Stimulated activated CD4-positive, alpha-beta T cell treated with anti-CD3 and anti-CD28 coated beads, Interleukin-12 subunit alpha, Interleukin-12 subunit beta, amount 100 ng/mL, for 24 hours (primary cell): ENCODE data around the gene HMCES.
"Not testable (repeated sequence)": the region's sequence is repeated elsewhere in the genome, so short reads cannot be mapped to it uniquely, and the experiment has no call there.

Experiments
- DNase-seq, 2 experiments: peaks; one replicate each; pipeline ENCODE4 v3.0.0-alpha.2; 2020; ENCODE audit warnings: low read depth in 2 of 2

Gene HMCES

DNA sequence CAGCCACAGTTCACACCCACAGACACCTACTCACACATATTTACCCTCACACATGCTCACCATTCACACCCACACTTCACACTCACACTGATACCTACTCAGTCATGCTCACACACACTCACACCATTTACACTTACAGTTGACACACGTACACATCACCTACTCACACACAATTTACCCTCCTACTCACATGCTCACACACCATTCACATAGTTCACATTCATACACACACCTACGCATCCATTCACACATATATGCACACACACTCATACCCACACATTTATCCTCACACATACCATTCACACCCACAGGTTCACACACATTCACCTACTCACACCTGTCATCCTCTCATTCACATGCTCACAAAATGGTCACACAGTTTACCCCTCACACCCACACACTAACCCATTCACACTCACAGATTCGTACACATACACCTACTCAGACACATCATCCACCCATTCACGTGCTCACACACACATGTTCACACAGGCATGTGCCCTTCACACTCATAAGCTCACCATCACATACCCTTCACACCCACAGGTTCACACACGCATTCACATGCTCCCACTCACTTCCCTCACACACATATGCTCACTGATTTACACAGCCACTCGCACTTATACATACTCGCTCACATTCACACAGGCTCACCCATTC lies 42.3 kb downstream of the HMCES start:
- no peak for DNase-seq

DNA sequence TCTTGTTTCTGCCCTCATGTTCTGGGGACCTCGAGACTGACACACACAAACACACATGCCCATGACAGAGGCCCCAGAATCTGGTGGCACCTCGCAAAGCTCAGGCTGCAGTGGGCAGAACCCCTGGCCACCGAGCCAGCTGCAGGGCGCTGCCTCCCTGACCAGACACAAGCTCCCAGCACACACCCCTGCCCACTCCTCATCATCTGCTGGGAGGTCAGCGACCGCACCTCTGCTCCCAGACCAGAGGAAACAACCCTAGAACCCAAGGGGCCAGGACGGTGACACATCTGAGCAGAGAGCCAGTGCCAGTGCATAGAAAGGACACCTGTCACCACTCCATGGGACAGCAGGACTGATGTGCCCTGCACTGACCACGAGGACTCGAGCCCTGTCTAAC lies 43.2 kb downstream of the HMCES start:
- no peak for DNase-seq

DNA sequence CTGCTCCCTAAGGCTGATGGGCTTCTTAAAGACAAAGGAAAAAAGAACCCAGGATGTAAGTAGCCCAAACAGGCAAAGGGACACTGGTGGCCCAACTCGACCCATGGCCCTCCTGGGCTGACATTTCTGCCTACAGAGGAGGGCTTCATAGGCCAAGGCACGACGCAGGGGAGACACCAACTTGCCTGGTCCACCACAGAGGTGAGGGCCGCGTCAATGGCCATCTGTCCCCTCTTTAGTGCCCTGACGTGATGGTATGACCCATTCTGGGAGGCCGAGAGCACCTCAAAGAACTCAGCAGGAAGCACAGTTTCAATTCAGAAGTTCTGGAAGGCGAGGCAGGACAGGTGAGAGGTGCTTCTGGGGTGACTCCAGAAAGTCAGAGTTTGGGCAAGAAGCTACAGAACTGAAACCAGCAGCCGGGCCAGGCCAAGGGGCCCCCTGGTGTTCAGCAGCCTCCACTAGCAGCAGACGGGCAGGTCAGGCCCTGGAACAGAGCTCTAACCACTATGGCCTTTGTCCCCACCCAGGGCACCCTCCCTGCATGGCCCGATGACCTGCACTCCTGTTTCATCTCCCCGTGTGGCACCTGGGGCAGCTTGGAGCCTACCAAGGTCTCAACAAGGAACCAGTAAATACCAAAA lies 45.1 kb downstream of the HMCES start:
- no peak for DNase-seq

DNA sequence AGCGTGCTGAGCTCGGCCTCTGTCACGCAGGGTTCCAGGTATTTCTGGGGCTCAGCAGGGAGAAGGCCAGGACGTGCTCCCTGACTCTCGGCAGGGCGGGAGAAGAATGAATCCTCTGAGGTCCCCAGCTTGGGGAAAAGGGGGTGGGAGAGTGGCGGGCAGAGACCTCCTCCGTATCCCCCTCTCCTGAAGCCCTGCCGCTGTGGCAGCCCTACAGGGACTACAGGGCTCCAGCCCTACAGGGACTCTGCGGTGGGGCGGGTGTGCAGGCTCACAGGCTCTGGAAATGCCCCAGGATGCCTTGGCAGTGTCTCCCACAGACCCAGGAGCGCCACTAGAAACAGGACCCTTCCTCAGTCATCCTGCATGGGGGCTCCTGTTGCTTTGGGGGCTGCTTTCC lies 46.2 kb downstream of the HMCES start:
- DNase-seq, result no peak

DNA sequence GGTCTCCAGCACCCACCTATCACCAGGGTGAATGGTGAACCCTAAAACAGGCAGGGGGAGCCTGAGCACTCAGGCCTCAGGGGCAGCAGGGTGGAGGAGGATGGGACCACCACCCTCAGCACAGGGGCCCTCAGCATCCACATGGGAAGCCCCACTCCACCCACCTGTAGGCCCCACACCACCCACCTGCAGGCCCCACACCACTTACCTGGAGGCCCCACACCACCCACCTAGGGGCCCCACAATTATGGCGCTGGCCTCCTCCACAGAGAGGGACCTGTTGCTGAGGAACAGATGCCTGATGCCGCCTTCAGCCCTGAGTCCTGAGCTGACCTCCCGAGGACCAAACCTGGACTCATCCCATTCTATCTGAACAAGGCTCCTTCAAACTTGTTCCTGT lies 46.7 kb downstream of the HMCES start:
- no peak for DNase-seq

DNA sequence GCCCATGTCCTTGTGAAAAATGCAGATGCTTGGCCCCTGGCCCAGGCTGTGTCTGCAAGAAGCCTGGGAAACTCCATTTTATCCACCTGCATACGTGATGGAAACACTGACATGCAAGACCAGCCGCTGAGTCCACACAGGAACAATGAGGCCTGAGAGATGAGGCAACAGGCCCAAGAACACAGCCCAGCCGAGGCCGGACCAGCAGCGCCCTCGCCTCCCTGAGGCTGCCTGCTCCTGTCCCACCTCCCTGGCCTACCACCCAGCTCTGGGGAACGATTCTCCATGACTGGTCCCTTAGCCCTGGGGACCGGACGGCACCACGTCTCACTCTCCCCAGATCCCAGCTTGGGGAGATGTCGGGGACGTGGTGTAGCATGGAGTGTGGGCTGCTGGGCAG lies 47.5 kb downstream of the HMCES start:
- no peak for DNase-seq

DNA sequence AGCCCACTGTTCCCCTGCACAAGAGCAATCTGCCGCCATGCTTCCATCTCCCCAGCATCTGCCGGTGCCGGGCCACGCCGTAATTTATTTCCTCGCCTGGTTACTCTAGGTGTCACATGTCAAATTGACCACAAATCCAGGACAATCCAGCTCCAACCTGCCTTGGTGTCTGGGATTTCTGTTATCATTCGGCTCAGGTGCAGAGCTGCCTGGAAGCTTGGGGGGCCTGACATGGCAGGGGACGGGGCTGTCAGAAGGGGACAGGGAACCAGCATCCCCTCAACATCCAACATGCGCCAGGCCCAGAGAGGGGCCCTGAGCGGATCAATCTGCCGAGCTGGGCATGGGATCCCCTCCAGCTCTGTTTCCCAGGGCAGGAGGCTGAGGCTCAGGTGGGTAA lies 47.9 kb downstream of the HMCES start:
- DNase-seq, result no peak

DNA sequence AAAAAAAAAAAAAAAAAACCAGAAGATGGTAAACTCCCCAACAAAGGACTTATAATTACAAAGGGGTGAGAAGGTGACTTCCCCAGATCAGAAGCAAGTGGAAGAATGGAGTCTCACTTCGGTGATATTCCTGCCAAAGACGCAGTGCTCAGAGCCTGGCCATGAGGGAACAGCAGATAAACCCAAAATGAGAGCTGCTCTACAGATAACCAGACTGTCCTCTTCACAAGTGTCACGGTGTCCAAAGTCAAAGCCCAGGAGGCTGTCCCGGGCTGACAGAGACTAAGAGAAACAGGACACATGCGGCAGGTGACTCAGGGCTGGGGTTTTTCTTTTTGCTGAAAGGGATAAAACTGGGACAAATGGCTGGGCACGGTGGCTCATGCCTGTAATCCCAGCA lies 48.8 kb downstream of the HMCES start:
- no peak for DNase-seq

DNA sequence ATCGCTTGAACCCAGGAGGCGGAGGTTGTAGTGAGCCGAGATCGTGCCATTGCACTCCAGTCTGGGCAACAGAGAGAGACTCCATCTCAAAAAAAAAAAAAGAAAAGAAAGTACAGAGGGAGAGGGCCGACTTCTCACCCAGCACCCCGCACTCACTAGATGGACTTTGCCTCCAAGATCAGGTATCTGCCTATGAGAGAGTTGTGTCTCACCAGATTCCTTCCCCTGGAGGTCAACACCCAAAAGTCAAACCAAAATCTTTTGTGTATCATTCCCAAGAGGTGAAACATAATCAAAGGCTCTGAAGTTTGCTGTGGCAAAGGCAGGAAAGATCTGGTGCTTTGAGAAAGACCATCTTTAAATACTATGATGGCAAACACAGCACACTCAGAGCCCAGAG lies 51.2 kb downstream of the HMCES start:
- no peak for DNase-seq

DNA sequence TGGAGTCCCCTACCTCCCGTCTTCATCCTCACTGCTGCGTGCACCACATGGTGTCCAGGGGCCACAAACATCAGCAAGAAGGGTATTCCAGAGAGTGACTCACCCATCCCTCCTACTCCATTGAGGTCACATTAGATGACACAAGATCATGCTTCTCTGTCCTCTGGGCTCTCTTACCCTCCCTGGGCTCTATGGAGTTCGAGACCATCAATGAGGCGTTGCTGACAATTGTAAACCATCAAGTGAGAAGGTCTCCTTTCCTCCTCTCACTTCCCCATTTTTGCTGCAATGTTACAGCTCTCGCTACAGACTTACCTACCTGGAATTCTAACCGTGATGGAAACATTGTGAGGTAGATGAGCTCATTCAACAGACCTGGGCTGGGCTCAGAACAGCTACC lies 51.7 kb downstream of the HMCES start:
- no peak for DNase-seq

DNA sequence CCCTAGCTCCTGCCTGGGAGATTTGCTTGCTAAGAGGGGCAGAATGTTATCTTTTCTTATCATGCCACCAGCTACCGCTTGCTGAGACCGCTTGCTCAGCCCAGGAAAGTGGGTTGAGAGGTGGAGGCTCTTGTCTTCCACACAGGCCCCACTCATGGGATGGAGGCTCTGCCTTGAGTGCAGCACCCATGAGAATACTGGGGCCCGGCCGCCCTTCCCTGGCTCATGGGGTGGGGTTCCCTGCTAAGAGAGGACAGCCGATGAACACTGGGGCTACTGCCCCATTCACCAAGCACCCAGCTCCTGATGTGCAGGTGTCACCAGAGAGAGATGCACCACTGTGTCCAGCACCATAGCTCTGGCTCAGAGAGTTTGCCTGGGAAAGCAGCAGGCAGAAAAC lies 55.2 kb downstream of the HMCES start:
- no peak for DNase-seq

DNA sequence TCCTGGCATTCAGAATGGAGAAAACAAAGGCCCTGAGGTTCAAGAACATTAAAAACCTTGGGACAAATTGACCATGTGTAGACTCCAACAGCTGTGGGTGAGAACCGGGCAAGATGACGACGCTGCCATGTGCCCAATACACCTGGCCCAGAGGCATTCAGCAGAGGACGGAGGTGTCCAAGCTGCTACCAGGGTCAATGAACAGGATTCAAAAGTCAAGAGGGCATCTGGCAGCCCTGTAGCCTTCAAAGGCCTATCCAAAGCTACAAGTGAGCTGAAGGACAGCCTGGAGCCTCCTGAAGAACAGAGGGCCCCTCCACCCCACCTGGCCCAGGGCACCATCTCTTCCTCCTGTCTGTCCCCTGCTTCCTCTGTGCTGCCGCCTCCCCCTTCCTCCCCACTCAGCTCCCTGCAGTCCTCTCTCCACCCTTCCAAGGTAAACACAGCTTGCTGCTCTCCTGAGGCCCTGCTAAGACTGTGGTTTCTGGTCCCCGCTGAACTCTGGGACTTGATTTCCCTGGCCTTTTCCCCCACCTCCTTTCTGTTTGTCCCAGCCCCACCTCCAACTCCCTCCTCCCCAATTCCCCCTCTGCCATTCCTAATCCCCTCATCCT lies 57.5 kb downstream of the HMCES start:
- no peak for DNase-seq

DNA sequence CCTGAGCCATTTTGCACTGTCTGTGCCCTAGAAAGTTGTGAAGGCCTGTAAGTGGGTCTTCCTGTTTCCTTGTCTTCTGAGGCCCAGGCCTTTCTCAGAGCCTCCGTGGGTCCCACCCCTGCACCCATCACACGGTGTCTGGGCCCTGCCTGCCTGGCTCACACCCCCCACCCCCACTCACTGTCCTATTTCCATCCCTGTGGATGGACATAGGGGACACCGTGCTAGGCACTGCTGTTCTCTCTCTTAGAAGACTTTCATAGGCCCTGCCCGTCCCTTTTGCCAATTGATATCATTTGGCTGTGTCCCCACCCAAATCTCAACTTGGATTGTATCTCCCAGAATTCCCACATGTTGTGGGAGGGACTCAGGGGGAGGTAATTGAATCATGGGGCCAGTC lies 59.0 kb downstream of the HMCES start:
- DNase-seq, result not testable (repeated sequence)

DNA sequence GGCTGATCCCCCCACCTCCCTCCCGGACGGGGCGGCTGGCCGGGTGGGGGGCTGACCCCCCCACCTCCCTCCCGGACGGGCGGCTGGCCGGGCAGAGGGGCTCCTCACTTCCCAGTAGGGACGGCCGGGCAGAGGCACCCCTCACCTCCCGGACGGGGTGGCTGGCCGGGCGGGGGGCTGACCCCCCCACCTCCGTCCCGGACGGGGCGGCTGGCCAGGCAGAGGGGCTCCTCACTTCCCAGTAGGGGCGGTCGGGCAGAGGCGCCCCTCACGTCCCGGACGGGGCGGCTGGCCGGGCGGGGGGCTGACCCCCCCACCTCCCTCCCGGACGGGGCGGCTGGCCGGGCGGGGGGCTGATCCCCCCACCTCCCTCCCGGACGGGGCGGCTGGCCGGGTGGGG lies 60.5 kb downstream of the HMCES start:
- not testable (repeated sequence) for DNase-seq

DNA sequence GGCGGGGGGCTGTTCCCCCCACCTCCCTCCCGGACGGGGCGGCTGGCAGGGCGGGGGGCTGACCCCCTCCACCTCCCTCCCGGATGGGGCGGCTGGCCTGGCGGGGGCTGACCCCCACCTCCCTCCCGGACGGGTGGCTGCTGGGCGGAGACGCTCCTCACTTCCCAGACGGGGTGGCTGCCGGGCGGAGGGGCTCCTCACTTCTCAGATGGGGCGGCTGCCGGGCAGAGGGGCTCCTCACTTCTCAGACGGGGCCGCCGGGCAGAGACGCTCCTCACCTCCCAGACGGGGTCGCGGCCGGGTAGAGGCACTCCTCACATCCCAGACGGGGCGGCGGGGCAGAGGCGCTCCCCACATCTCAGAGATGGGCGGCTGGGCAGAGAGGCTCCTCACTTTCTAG lies 61.2 kb downstream of the HMCES start:
- DNase-seq, result not testable (repeated sequence)

DNA sequence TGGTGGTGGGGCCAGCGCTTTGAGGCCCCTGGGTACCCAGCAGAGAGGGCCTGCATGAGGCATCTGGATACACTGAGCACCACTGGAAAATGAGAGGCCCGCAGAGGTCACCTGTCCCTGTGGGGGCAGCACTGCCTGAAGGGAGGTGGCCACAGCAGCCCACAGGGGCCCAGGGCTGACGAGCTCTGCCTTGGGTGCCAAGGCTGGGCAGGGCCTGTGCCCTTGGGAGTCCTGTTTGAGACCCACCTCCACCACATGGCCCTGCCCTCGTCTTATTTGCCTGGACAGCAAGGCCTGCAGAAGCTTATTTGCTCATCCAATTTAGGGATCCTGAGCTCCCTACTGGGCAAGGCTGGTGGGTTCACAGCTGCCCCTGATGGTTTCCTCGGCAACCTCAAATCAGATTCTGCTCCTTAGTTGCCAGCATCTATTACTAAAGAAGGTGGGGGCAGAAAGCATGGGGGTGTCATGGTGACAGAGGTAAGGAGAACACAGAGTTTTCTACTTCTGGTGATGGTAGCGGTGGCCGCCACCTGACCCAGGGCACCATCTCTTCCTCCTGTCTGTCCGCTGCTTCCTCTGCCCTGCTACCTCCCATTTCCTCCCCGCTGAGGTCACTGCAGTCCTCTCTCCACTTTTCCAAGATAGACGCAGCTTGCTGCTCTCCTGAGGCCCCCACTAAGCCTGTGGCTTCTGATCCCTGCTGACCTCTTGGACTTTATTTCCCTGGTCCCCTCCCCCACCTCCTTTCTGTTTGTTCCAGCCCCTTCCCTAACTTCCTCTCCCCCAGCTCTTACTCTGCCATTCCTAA lies 62.9 kb downstream of the HMCES start:
- DNase-seq, result no peak

DNA sequence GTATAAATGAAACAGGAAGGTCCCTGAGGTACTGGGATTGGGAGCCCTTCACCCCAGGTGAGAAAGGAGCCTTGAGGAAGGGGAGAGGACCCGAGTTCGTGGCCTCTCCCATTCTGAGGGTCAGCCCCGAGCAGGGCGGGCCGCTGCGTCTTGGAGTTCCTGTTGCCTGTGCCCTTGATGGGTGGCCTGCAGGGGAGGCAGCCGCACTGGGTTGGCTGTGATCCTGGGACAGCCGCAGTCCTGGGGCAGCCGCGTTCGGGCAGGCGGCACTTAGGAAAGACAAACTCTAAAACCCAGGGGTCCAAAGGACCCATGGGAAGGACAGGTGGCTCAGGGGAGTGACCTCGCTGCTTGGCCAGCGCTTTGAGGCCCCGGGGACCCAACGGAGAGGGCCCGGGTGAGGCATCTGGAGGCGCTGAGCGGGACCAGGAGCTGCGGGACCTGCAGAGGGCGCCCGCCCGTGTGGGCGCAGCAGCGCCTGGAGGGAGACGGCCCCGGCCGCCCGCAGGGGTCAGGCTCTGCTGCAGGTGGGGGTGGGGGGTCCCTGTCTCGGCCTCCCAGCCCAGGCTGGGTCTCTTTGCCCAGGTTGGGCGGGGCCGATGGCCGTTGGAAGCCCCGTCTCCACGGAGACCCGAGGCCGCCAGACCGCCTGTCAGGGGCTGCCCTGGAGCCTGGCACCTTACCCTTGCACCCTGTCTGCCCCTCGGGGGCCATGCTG lies 65.1 kb downstream of the HMCES start:
- peak in 1 of 2 experiments; percentile 18 for DNase-seq

DNA sequence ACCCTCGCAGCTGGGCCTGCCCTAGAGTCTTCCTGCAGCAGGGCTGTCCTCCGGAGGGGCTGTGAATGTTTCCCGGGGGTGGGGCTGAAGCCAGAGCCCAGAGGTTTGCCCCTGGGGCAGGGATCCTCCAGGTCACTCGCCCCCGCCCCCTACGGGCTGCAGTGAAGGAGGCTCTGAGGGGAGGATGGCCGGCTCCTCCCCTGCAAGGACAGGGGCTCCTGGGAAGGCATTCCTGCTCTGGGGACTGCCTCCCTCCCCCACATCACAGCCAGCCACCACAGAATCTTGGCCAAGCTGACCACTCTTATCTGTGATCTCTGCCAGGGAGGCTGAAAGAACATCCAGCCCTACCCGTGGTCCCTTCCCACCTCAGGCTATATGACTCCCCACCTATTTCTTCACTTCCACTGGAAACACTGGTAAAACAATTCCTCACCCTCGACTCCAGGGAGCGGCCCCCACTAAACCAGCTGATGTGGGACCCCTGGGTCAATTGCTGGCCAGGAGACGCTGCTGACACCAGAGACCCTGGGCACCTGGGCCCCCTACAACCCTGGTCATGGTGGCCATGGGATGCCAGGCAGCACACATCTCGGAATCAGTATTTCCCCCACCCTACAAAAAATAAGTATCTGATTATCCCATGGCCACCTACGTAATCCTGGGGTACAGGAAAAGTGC lies 66.0 kb downstream of the HMCES start:
- no peak for DNase-seq

DNA sequence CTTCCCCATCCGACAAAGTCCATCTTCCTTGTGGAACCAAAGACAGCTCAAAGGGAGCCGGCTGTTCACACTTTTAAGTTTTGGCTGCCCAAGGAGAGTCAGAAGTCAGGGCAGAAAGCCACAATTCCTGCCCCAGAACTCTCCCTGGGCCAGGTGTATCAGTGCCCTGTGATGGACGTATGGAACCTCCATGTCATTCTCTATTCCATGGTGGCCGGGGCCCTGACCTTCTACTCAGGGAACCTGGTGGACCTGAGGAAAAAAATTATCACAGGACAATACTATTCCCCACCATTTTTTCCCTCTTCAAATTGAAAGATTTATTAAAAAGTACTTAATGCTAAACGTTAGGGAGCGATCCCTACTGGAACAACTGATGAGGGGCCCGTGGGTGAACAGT lies 66.6 kb downstream of the HMCES start:
- no peak for DNase-seq

DNA sequence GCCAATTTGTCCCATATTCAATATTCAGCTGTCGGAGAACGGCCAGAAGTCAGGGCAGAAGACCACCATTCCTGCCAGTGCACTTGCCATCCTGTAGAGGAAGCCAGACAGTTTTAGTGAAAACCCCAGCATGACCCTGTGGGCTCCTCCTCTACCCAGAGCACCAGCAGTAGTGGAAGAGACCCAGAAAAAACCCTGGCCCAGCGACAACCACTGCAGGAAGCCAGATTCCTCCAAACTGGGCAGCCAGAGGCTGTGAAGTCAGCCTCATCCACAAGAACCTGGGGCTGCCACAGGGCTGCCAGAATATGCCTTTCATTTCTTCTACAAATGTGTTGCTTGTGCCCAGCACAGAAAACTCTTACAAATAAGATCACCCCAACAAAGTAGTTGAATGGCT lies 67.3 kb downstream of the HMCES start:
- DNase-seq, result no peak

DNA sequence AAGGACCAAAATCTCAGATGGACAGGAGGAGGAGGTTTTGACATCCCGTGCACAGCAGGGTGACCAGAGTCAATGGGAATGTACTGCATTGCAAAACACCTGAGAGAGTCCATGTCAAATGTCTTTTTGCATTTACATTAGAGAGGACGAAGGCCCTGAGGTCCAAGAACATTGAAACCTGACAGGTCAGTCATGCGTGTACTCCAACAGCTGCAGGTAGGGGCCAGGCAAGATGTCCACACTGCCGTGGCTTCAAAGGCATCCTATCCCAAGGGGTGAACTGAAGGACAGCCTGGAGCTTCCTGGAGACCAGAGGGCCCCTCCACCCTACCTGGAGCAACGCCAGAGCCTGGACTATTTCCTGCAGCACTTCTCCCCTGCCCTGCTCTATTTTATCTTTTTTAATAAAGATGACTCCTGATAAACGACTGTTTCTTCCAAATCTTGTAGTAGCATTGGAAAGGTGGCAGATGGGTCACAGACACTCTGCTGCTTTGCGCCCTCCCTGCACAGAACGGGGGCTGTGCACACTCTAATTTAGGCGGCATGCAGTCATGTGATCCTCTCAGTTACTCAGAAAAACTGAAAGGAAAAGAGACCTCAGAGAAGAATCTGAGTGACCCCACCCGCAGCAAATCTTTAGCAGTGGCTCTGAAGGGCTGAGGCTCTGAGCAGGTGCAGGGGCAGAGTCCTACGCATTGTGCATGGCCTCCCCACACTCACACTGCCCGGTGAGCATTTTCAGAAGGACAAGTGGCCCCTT lies 68.2 kb downstream of the HMCES start:
- DNase-seq, result no peak
